GM18870 (cell line): ENCODE data around the gene UNC13D.
"Not testable (repeated sequence)": the region's sequence is repeated elsewhere in the genome, so short reads cannot be mapped to it uniquely, and the experiment has no call there.

Experiments
- ATAC-seq: cut with Tn5 transposase; IDR thresholded peaks from one replicate; pipeline ENCODE4 v1.9.1; 2021; ENCODE audit warnings: moderate library complexity; ENCODE audit not compliant: unreplicated experiment

Gene UNC13D

DNA sequence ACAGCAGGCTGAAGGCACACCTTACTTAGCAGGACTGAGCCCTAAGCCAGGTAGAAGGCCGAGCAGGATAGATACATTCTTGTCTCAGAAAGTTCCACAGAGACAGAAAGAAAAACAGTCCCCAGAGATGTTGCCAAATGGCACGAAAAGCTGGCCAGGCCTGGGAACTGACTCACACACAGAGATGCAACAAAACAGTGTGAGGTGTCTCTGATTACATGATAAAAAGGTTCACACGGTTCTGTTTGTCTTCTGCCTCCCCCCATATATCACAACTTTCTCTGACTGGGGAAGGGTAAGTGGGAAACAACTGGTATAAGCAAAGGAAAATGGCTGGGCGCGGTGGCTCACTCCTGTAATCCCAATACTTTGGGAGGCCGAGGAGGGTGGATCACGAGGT lies 9.2 kb upstream of the UNC13D start:
- ATAC-seq, result no peak

DNA sequence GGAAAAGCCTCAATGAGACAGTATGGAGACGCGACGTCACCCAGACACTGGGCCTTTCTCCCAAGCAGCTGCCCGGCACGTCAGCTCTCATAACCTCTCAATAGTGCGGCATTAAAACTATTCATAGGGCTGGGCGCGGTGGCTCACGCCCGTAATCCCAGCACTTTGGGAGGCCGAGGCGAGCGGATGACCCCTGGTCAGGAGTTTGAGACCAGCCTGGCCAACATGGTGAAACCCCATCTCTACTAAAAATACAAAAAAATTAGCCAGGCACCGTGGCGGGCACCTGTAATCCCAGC lies 7.4 kb upstream of the UNC13D start:
- not testable (repeated sequence) for ATAC-seq

DNA sequence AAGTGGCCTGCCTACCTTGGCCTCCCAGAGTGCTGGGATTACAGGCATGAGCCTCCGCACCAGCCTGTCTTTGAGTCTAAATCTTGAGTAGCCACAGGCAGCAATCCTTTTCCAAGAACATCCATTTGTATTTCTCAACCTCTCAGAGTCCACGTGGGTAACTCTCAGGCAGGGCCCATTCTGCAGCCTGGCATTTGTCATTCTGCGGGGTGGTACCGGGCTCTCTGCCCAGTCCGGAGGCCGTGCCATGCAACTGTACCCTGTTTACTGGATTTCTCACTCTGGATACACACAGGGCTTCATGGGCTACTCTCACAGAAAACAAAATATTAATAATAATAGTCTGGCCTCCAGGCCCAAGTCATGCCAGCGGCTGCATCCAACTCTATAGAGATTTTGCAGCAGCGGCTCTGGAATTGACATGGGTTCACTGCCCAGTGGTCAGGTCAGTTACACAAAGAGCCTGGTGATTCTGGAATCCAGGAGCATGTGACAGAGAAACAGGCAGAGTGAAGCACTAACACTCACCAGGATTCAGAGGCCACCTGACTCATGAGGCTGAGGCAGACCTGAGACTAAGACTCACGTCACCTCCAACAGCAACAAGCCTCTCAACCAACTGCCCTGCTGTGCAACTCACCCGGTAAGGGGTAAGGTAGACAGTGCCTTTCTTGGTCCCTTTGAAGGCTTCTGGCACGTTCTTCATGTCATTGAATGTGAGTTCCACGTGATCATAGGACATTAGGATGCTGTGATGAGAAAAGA lies 6.9 kb upstream of the UNC13D start:
- no peak for ATAC-seq

DNA sequence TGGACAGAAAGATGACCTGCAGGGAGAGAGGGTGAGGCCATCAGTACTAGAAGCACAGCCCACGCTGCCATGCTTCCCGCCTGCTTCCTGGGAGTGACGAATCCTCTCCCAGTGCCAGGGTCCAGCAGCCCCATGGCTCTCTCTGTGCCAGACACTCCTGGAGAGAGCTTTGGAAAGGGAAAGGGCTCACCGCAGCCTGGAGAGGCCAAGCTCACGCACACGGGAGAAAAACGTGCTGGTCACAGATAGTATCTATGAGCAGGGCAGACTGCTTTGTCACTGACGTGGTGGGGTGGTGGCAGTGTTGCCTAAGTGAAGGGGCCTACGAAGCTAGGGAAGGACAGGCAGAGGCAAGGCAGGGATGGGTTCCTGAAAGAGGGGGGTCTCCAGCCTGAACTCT lies 5.5 kb upstream of the UNC13D start:
- ATAC-seq, result no peak

DNA sequence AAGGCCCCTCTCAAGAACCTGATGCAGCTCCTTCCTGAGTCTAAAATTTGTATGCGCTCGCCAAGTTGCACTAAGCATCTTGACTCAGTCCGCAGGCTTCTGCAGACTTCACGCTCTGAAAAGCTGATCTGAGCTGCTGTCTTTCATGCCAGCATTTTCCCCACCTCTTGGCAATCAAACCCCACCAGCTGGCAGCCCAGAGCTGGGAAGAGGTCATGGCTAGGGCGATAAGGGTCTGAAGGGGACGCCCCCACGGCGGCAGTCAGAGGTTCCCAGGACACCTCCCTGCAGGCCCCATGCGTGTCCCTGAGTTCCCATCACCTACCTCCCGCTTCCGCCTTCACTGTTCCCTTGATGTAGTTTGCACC lies 5.1 kb upstream of the UNC13D start:
- no peak for ATAC-seq

DNA sequence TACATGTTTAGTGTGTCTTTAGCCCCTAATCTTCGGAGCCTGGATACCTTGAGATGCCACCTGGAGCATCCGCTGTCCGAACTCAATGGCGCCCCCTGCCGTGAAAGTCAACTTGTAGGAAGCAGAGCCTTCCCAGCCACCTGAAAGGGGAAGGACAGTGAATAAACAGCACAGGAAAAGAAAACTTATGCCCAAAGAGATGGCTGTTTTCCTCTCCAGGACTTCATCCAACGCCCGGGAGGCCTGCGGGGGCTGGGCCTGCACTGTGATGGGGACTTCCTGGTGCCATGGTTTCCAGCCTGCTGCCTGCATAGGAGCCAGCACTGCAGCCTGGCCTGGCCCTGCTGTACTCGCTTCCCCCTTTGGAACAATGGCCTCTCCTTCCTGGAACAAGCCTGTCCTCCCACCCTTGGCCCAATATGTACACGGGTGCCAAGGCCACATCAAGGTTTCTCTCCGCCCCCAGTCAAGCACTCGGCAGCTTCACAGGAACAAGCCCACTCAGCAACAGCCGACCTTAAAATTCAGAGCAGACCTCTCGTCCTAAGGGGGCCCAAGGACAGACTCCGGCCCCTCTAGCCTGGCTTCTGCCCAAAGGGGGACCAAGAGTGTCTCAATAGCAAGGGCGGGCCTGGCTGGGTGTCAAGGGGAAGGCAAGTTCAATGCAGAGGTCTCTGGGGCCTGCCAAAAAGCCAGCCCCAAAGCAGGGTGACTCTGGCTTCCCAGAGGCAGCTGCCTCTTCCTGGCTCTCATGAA lies 4.5 kb upstream of the UNC13D start:
- no peak for ATAC-seq

DNA sequence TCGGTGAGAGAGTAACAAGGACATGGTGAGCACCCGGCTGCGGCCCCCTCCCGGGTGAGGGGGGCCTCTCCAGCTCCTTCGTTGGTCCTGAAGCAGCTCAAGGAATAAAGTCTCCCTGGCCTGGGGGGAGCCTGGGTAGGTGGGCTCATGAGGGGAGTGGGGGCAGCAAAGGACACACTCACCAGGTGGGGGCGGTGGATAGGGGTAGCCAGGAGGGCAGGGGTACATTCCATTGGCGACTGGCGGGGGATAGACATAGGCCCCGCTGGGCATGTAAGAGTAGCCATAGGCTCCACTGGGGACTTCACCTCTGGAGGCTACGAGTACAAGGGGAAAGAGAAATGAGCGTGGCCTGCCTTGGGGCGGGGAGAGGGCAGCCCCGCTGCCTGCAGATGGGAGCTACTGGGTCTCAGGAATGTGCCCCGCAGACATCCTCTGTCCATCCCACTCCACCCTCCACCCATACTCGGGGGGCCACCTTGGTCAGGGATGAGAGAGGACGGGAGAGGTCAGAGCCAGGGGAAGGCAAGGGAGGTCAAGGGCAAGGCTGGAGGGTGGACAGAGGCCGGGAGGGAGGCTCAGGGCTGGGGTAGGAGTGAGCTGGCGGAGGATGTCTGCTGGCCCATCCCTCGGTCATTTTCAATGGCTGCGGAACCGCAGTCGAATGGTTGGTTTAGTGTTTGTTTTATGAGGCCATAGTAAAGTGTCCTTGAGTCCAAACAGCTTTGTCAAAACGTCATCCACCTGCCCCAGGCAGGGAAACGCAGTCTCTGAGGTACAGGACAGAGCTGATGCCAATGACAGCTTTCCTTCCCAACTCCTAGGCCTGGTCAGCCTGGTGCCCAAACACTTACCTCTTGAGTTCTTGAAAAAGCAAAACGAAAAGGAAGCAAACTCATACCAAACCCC lies 3.7 kb upstream of the UNC13D start:
- ATAC-seq, result no peak

DNA sequence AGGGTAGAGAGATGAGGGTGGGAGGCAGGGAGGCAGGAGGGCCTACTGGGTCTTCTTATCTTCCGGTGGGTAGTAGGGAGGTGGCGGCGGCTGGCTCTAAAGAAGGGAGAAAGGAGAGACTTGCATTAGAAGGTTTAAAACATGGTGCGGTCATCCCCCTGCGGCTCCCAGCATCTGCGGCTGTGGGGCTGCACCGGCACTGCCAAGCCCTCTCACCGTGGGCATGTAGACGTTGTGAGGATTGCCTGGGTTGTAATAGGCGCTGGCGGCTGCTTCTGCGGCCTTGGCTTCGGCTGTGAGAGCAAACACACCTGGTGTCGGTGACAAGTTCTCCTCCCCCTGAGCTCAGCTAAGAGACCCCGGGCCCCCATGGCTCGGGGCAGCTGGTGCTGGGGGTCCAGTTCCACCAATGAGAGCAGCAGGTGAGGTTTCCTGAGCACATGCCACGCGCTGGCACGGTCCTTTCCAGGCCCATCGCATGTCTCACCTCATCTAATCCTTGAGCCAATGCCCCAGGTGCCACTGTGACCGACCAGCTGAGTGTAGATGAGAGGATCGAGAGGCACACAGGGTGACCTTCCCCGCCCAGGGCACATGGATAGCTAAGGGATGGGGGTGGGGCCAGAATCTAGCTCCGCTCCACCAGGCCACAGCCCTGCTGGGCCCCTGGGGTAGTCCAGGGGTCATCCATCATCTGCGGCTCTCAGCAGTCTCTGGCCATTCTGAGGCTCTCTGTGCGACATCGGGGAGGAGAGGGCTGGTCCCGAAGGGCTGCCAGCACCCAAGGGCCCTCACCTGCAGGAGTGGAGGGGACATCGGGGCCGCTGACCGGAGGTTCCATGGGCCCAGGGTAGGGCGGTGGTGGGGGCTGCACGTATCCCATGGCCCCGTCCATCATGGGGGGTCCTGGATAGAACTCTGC lies 2.7 kb upstream of the UNC13D start:
- no peak for ATAC-seq

DNA sequence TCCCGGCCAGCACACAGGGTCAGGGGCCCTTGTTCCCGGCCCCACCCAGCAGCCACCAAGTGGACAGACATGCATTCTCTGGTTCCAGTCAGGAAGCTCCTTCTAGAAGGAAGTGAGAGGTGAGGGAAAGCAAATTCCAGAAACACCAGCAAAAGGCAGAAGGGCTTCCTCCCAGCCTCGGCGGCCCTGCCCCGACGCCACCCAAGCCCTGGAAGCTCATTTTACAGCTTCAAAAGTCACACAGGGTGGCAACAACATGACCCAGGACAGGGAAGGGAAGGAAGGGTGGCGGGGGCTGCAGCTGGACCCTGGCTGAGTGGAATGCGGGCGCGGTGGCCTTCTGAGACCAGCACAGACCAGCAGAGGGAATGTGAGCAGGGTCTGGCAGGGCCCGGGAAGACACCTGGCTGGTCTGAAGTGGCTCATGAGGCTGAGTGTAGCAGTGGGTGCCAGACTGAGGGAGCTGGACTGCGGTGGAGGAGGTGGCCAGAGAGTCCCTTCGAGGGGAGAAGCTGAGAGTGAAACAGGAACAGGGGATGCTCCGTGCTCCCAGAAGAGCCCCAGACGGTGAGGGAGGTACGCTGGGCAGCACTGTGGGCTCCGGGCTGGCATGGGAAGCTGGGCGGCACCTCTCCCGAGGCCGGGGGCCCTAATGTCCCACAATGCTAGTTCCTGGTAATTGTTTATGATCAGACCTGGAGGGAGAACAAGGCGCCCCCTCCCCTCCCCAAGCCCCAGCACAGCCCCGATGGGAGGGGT lies 1.9 kb upstream of the UNC13D start:
- no peak for ATAC-seq

DNA sequence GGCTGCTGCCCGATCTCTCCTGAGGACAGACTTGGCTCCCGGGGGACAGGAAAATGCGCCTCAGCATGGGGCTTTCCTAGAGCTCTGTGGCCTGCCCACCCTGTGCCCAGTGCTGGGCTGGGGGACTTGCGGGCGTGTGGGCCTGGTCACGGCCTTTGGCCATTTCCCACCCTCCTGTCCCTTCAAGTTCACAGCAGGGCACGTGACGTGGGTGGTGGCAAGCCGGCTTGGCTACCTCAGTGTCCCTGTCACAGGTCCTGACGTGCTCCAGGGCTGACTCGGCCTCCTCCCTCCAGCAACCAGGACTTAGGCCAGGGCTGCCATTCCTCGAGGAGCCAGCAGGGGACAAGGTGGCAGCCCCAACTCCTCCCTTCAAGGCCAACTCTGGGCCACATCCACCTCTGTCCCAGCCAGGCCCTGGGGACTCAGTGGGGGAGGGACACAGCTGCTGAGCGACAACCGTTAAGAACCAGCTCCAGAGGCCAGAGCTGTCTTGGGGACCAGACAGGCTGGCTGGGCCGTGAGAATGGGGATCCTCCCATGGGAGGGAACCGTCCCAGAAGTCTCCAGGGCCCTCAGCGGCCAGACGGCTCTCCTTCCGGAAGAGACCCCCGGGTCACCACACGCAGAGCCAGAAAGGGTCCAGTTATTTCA lies 981 bp upstream of the UNC13D start:
- ATAC-seq, result peak; percentile 70

DNA sequence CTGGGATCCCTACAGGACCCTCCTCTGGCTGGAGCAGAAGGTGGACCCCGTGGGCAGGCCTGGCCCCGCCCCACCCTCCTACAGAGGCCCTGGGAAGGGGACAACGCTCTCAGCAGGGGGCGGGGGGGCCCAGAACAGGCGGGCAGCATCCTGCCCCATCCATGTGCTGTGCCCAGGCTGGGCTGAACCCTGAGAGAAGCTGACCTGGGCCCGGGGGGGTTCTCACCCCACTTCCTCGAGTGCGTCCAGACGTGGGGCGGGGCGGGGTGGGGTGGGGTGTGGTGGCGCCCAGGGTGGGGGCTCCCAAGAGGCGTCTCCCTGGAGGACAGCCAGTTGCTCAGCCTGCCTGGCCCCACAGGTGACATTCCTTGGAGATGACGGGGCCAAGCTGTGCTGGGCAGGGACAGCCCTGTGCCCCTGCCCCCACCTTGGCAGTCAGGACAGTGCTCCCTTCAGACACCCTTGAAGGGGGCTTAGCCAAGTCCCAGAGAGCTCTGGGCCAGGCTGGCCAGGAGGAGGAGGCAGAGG lies 390 bp upstream of the UNC13D start:
- no peak for ATAC-seq

DNA sequence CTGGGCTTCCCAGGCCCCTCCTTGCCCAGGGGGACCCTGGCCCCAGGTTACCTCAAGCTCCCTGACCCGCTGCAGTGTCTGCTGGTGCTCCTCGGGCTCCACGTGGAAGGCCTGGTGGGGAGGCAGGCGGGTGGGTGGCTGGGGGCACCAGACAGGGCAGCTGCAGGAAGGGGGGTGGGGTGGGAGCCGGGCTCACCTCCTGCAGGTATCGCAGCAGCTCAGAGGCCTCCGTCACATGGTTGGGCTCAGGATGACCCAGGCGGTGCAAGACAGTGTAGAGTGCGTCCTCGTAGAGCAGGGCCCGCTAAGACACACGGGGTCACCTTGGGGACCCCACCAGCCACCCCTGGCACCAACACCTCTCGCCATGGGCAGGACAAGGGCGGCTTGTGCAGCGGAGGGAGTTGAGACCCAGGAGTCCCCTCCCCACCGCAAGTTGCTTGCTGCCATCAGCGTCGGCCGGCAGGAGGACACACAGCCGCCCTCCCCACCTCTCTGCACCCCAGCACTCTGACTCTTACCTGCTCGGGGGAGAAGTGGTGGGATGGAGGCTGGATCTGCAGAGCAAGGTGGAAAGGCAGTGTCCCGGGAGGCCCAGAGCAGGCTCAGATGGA lies 1.1 kb downstream of the UNC13D start:
- ATAC-seq, result no peak

DNA sequence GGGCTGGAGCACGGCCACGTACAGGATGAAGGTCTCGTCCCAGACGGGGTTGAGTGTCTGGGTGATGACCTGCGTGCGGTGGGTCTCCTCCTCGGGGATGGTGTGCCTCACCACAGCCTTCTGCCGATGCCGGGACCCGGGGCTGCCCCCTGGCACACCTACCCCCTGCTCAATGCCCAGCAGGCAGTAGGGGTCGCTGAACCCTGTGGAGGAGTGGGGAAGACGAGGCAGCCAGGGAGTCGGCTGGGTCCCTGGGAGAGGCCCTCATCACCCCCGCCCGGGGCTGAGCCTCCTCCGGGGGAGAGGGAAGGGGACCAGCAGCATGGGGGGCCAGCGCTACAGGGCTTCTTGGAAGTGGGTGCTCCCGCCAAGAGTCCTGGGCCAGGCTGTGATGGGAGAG lies 1.8 kb downstream of the UNC13D start:
- ATAC-seq, result no peak

DNA sequence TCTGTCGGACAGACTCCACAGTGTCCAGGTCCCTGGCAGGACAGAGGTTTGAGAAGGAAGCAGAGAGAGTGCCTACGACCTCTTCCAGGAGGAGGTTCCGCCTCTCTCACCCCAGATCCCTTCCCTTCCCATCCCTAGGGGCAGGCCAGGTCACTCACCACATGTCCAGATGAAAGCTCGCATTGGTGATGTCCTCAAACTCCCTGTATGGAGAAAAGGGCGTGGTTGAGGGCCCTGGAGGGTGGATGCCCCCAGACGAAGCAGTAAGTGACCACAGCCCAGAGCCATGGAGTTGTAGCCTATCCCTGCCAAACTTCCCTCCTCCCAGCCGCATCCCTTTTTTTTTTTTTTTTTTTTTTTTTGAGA lies 3.4 kb downstream of the UNC13D start:
- no peak for ATAC-seq

DNA sequence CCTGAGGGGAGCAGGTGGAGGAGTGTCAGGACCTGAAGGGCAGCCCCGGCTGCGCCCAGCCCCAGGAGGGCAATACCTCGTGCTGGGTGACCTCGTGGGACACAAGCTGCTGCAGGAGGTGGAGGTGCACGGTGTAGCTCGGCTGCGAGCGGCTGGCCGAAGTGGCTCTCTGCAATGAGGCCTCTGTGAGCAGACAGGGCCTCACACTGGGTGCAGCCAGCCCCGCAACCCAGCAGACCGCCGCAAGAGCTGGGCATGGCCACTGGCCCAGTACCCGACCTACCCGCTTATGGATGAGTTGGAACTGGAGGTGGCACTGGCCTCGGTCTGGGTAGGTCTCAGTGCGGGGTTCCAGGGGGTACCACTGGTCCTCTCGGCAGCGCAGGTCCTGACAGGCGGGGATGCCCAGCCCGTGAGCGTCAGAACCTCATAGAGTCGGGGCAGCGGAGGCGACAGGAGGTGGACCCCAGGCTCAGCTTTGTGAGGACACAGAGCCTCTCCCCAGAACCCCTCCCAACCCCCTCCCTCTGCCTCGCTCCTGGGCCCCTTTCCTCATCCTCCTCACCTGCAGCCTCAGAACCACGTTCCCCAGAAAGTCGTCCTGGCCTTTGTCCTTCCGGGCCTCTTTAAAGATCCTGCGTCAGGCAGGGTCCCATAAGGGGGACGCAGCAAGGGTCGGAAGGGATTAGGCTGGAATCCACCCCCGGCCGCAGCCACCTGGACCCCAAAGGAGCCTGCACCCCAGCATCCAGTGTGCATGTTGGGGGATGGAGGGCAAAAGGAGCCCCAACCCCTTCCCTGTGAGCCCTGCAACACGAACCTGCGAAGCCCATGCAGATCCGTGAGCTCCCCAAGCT lies 4.0 kb downstream of the UNC13D start:
- no peak for ATAC-seq

DNA sequence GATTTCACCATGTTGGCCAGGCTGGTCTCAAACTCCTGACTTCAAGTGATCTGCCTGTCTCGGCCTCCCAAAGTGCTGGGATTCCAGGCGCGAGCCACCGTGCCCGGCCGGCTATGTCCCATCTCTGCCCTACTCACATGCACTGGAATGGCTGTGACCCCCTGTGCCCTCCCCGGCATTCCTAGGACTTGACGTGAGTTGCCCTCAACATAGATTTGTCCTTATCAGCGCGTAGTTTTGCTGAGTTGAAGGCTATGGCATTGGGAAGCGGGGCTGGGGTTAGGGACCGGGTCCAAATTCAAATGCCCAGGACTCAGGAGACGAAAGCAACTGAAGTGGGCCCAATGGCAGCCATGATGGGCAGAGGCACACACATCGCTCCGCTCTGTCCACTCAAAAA lies 5.8 kb downstream of the UNC13D start:
- no peak for ATAC-seq

DNA sequence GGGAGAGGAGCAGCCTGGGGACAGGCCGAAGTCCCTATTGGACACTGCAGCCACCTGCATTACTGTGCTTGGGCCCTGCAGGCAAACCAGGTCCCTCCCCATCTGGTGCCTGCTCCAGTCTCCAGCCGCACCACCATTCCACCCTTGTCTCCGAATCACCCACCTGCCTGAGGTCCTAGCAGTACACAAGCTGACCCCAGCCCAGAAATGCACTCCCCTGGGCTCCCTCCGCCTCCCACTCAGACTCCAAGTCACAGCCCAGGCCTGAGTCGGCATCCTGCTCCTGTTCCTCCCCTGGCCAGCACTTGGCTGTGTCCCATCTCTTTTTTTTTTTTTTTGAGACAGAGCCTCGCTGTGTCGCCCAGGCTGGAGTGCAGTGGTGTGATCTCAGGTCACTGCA lies 6.3 kb downstream of the UNC13D start:
- ATAC-seq, result no peak

DNA sequence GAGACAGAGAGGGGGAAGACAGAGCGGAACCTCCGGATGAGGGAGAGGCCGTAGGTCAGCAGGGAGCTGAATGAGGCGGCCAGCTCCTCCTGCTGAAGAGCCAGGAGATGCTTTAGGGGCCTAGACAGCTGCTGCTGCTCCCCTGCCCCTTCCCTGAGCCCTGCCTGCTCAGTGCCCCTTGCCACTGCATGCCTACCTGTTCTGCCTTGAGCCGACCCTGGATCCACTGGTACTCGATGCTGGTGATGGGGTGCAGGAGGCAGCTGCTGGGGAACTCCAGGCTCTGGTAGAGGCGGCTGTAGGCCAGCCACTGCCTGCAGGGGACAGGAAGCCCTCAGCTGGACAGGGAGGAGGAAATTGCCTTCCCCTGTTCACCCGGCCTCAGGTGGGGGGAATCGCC lies 7.6 kb downstream of the UNC13D start:
- ATAC-seq, result no peak
